Osteoblast (primary cell): ENCODE data around the gene IL10RA. TPM values are rescaled to one million over a fixed set of nuclear protein-coding genes. Genes with fewer than 3 reads are reported as not detected.
"Not testable (repeated sequence)": the region's sequence is repeated elsewhere in the genome, so short reads cannot be mapped to it uniquely, and the experiment has no call there.

Experiments used
- DNase-seq: peaks from one replicate; pipeline ENCODE4 v3.0.0; 2011; ENCODE audit warnings: low spot score, mixed read lengths; ENCODE audit not compliant: insufficient read length; ENCODE audit errors: missing footprints
- H2AFZ ChIP-seq: 2 replicates; pipeline ENCODE4 v1.6.0; 2011; ENCODE audit warnings: mild to moderate bottlenecking, low read length
- H3K27ac ChIP-seq: 2 replicates; pipeline ENCODE4 v1.5.1; 2011; ENCODE audit warnings: mild to moderate bottlenecking, low read depth, low read length, moderate library complexity
- H3K27me3 ChIP-seq: 2 replicates; pipeline ENCODE4 v1.6.0; 2012; ENCODE audit warnings: mild to moderate bottlenecking, control low read depth, inconsistent platforms, low read length, moderate library complexity; ENCODE audit not compliant: insufficient read depth
- H3K36me3 ChIP-seq: 2 replicates; pipeline ENCODE4 v1.5.1; 2011; ENCODE audit warnings: mild to moderate bottlenecking, low read length, control low read depth, moderate library complexity; ENCODE audit not compliant: insufficient read depth
- H3K4me1 ChIP-seq: 2 replicates; pipeline ENCODE4 v1.5.1; 2011; ENCODE audit warnings: mild to moderate bottlenecking, low read length, control low read depth, moderate library complexity; ENCODE audit not compliant: insufficient read depth
- H3K4me2 ChIP-seq: 2 replicates; pipeline ENCODE4 v1.6.0; 2011; ENCODE audit warnings: mild to moderate bottlenecking, low read length; ENCODE audit not compliant: insufficient read depth
- H3K4me3 ChIP-seq: fragments of 200-600 bp; sonication (generic); 3 replicates; pipeline ENCODE4 v1.5.1; 2012; ENCODE audit warnings: mild to moderate bottlenecking, low read length, inconsistent platforms; ENCODE audit not compliant: insufficient read depth
- H3K79me2 ChIP-seq: 2 replicates; pipeline ENCODE4 v1.6.0; 2012; ENCODE audit warnings: mild to moderate bottlenecking, low read length, control low read depth, inconsistent platforms; ENCODE audit not compliant: insufficient read depth
- H3K9me3 ChIP-seq: 2 replicates; pipeline ENCODE4 v1.5.1; 2011; ENCODE audit warnings: low read depth, low read length, control low read depth
- H4K20me1 ChIP-seq: 2 replicates; pipeline ENCODE4 v1.6.0; 2012; ENCODE audit warnings: mild to moderate bottlenecking, low read length, control low read depth; ENCODE audit not compliant: insufficient read depth
- CTCF ChIP-seq: IDR thresholded peaks from 2 replicates; pipeline ENCODE4 v1.5.1; 2011; ENCODE audit warnings: mild to moderate bottlenecking, low read depth, low read length, moderate library complexity; ENCODE audit errors: extremely low read depth
- total RNA-seq: library from RNA; depleted of rRNA; stranded (reverse); fragments of >200 nt; gene quantifications from 2 replicates; pipeline ENCODE4 v1.2.3, GENCODE V29; 2012

IL10RA gene
- total RNA-seq, 1 donor = 1.1 TPM

- Histone ChIP-seq H3K4me2 (no peak overlapping the region), H3K79me2 (no peaks in the 10 kb centered on the region), H4K20me1 (no peaks in the 10 kb centered on the region), H3K27me3 (no peaks in the 10 kb centered on the region), H3K27ac (no peak overlapping the region), H3K4me1 (no peaks in the 10 kb centered on the region), H2AFZ (no peak overlapping the region), H3K9me3 (no peaks in the 10 kb centered on the region), H3K36me3 (no peaks in the 10 kb centered on the region), H3K4me3 (no peak overlapping the region)
- no peak for TF ChIP-seq CTCF
- DNase-seq = no peak
Measured at GRCh38 chr11:118004543-118005223, 18.5 kb downstream of the IL10RA start.

GRCh38 chr11:118005224-118006152 lies 19.3 kb downstream of the IL10RA start:
- Histone ChIP-seq H3K27me3 (no peaks in the 10 kb centered on the region), H2AFZ (no peak overlapping the region), H3K4me3 (no peak overlapping the region), H3K4me1 (no peaks in the 10 kb centered on the region), H3K4me2 (no peak overlapping the region), H3K79me2 (no peaks in the 10 kb centered on the region), H3K27ac (no peak overlapping the region), H4K20me1 (no peaks in the 10 kb centered on the region), H3K9me3 (no peaks in the 10 kb centered on the region), H3K36me3 (no peaks in the 10 kb centered on the region)
- DNase-seq = no peak
- TF ChIP-seq CTCF = no peak

GRCh38 chr11:118006153-118006534 lies 19.9 kb downstream of the IL10RA start:
- no peak overlapping the region for H2AFZ ChIP-seq
- no peaks in the 10 kb centered on the region for H3K4me1 ChIP-seq
- no peak overlapping the region for H3K27ac ChIP-seq
- no peak for TF ChIP-seq CTCF
- H3K79me2 ChIP-seq = no peaks in the 10 kb centered on the region
- H3K4me2 ChIP-seq = no peak overlapping the region
- no peaks in the 10 kb centered on the region for H3K9me3 ChIP-seq
- no peak overlapping the region for H3K4me3 ChIP-seq
- H4K20me1 ChIP-seq = no peaks in the 10 kb centered on the region
- no peak for DNase-seq
- peaks cover 3% of the 10 kb centered on the region for H3K27me3 ChIP-seq
- H3K36me3 ChIP-seq = no peaks in the 10 kb centered on the region

GRCh38 chr11:118007040-118007439 lies 20.8 kb downstream of the IL10RA start:
- no peaks in the 10 kb centered on the region for H3K4me1 ChIP-seq
- H3K27me3 ChIP-seq = peaks cover 3% of the 10 kb centered on the region
- H3K4me2 ChIP-seq = no peak overlapping the region
- H4K20me1 ChIP-seq = no peaks in the 10 kb centered on the region
- H3K4me3 ChIP-seq = no peak overlapping the region
- no peaks in the 10 kb centered on the region for H3K36me3 ChIP-seq
- H3K79me2 ChIP-seq = no peaks in the 10 kb centered on the region
- DNase-seq = no peak
- H2AFZ ChIP-seq = no peak overlapping the region
- no peaks in the 10 kb centered on the region for H3K9me3 ChIP-seq
- no peak for TF ChIP-seq CTCF
- no peak overlapping the region for H3K27ac ChIP-seq

- H2AFZ ChIP-seq, H3K27ac ChIP-seq, H4K20me1 ChIP-seq, H3K4me1 ChIP-seq, H3K79me2 ChIP-seq, H3K4me3 ChIP-seq, H3K4me2 ChIP-seq, H3K36me3 ChIP-seq, H3K27me3 ChIP-seq, DNase-seq, H3K9me3 ChIP-seq: not testable (repeated sequence)
Measured at GRCh38 chr11:118007563-118008270, 21.5 kb downstream of the IL10RA start.
